Activated naive CD8-positive, alpha-beta T cell treated with anti-CD3 and anti-CD28 coated beads, Interleukin-2, amount 50 U/mL, for 24 hours (primary cell): ENCODE data around the gene FBXO17.

Experiments used
- ATAC-seq: fragments of 150-1000 bp; cut with Tn5 transposase; one replicate; pipeline ENCODE4 v1.10.0; 2021
- DNase-seq: peaks from one replicate; pipeline ENCODE4 v3.0.0; 2021
- H3K27ac Mint-ChIP-seq: one replicate; pipeline ENCODE4 v1.8.0; 2021; ENCODE audit warnings: mild to moderate bottlenecking, mixed read lengths
- H3K27me3 Mint-ChIP-seq: one replicate; pipeline ENCODE4 v1.8.0; 2021; ENCODE audit warnings: mixed read lengths
- H3K36me3 Mint-ChIP-seq: one replicate; pipeline ENCODE4 v1.8.0; 2021; ENCODE audit warnings: low read depth, mixed read lengths
- H3K4me1 Mint-ChIP-seq: one replicate; pipeline ENCODE4 v1.8.0; 2021; ENCODE audit warnings: mixed read lengths
- H3K4me3 Mint-ChIP-seq: one replicate; pipeline ENCODE4 v1.8.0; 2021; ENCODE audit warnings: mild to moderate bottlenecking, moderate library complexity, mixed read lengths
- H3K9me3 Mint-ChIP-seq: one replicate; pipeline ENCODE4 v1.8.0; 2021; ENCODE audit warnings: mixed read lengths

The FBXO17 gene

DNA sequence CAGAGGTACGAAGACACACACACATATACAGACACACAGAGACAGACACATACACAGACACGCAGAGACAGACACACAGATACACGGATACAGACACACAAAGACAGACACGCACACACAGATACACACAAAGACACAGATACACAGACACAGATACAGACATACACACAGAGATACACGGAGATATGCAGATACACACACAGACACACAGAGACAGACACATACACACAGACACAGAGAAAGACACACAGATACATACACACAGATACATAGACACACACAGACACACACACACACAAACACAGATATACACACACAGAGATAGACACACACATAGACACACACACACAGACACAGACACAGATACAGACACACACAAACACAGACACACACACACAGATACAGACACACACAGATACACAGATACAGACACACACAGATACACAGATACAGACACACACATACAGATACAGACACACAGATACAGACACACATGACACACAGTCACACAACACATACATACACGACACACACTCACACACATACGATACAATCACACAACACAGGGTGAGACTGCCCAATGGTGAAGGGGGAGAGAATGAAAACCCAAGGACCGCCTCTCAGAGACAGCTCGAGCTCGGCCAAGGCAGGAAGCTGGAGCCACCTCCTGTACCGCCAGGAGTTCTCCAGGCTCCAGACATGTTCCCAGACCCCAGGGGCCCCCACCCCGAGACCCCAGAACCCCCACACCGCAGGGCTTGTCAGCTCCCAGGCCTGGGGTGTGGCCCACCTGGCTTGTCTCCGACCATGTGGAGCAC is 54.7 kb downstream of the FBXO17 start:
- Mint-ChIP-seq H3K9me3 (no peaks in the 10 kb centered on the region), H3K4me3 (no peak overlapping the region), H3K36me3 (peaks cover 23% of the 10 kb centered on the region), H3K27me3 (no peaks in the 10 kb centered on the region), H3K4me1 (no peaks in the 10 kb centered on the region), H3K27ac (no peak overlapping the region)
- peak; percentile 8 for ATAC-seq
- DNase-seq = no peak

DNA sequence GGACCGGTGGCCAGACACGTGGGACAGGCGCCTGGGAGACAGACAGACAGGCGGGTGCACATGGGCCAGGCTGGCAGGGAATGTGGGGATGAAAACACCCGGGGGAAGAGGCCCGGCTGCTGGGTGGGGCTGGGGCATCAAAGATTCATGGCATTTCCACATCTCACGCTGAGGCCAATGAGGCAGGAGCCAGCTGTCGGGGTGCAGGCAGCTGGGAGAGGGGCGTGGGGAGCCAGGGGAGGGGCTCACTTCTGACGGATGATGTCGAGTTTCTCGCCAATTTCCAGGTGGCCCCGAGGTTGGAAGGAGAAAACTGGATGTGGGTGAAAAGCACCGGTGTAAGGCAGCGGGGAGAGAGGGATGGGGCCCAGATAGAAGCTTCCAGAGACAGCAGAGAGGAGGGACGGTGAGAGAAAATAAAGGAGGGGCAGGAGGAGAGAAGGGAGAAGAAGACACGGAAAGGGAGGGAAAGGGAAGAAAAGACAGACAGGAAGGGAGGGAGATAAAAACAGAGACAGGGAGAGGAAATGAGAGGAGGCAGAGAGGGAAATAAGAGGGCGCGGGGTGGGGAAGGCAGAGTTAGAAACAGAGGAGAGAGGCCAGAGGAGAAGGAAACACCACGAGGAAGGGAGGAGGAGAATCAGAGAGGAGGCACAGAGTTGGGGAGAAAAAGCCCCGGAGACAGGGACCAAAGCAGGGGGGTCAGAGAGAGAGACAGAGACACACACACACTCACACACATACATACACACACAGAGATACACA is 55.5 kb downstream of the FBXO17 start:
- Mint-ChIP-seq H3K27me3 (no peaks in the 10 kb centered on the region), H3K27ac (no peak overlapping the region), H3K4me1 (no peaks in the 10 kb centered on the region), H3K36me3 (peaks cover 18% of the 10 kb centered on the region), H3K4me3 (no peak overlapping the region), H3K9me3 (no peaks in the 10 kb centered on the region)
- no peak for DNase-seq
- no peak for ATAC-seq

DNA sequence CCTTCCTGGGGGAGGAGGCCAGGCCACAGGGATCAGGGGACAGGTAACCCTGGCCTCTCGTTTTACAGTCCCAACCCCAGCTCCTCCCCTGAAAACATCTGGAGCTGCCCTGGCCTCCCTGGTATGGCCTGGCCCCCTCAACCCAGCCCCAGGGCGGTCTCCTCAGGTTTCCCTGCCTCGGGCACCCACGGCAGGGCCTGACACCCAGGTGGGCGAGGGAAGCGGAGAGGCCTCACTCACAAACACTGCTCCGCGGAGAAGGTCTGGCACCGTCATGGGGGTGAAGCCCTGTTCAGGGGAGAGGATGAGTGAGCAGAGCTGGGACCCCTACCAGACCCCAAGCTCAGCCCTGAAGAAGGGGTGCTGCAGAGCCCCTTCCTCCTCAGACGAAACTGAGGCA is 57.0 kb downstream of the FBXO17 start:
- Mint-ChIP-seq H3K4me1 (peaks cover 2% of the 10 kb centered on the region), H3K9me3 (no peaks in the 10 kb centered on the region), H3K4me3 (no peak overlapping the region), H3K36me3 (peaks cover 12% of the 10 kb centered on the region), H3K27me3 (no peaks in the 10 kb centered on the region), H3K27ac (no peak overlapping the region)
- DNase-seq = no peak
- ATAC-seq = no peak

DNA sequence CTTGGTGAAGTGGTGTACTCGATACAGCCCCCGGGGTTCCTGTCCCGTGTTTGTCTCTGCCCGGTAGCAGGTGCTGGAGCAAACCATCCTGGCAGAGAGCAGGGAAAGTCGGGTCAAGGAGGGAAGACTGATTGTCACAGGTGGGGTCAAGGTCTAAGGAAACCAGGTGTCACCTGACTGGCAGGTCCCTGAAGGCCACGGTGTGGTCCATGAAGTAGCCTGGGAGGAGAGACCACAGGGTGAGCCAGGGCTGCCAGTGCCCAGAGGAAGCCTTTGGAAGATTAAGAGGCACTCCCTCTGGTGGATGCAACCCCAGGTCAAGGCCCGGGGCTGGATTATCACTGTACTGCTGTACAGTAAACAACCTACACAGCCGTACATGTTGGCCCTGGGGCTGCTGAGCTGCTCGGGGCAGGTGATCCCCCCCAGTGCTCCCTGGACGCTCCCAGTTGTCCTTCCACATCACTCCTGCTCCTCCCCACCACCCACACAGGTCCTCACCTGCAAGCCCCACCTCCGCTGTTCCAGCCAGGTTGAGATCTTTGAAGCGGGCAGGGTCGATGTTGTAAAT is 57.5 kb downstream of the FBXO17 start:
- Mint-ChIP-seq H3K9me3 (no peaks in the 10 kb centered on the region), H3K27me3 (no peaks in the 10 kb centered on the region), H3K27ac (no peak overlapping the region), H3K4me1 (peaks cover 4% of the 10 kb centered on the region), H3K36me3 (peaks cover 12% of the 10 kb centered on the region), H3K4me3 (no peak overlapping the region)
- DNase-seq = no peak
- ATAC-seq = no peak

DNA sequence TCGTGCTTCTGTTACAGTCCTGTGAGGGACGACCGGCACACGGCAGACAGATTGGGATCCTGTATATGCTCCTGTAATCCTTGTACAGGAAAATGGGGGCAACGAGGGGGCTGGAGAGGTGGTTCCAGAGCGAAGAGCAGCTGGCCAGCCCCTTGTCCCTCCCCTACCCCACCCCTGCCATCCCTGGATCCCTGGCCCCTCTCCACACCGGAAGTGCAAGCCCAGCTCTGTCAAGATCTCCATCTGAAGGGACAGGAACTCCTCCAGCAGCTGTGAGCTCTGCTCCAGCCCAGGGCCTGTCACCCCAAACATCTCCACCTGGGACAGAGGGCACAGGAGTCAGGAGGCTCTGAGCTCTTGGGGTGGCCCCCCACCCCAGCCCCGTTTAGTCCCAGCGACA is 58.0 kb downstream of the FBXO17 start:
- ATAC-seq (no peak), DNase-seq (no peak)
- no peak overlapping the region for H3K27ac Mint-ChIP-seq
- no peaks in the 10 kb centered on the region for H3K9me3 Mint-ChIP-seq
- peaks cover 11% of the 10 kb centered on the region for H3K36me3 Mint-ChIP-seq
- H3K27me3 Mint-ChIP-seq = no peaks in the 10 kb centered on the region
- H3K4me1 Mint-ChIP-seq = peaks cover 9% of the 10 kb centered on the region
- no peak overlapping the region for H3K4me3 Mint-ChIP-seq

DNA sequence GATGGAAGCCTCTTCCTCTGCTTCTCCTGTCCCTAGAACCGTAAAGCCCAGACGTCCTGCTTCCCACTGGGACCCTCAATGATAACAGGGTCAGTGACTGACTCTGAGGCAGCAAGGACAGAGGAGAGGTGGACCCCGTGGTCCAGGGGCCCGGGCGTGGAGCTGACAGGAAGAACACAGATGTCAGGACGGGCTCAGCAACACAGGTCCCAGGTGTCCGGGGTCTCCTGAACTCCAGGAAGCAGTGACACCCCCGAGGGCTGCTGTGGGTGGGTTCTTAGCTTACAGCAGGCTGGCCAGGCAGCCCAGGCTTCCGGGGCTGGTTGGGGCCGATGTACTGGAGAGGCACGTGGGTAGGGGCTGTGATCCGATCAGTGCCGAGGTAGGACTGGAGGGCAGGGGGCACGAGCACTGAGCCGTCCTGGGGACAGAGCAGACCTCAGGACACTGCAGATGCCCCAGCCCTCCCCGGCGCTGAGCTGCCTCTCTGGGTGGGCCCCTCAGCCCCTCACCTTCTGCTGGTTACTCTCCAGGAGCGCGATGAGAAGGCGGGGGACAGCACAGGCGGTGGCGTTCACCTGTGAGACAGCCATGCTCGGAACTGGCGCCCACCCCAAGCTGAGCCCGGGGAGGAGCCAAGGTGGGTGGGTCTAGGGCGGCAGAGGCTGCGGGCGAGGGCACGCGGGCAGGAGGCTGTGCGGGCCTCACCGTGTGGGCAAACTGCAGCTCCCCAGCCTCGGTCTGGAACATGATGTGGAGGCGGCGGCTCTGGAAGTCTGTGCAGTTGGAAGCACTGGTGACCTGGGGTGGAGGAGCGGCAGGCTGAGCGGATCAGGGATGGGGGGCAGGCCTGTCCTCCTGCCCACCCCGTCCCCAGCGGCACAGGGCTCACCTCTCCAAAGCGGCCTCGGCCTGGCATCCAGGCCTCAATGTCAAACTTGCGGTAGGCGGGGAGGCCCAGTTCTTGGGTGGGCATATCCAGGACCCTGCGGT is 59.9 kb downstream of the FBXO17 start:
- Mint-ChIP-seq H3K36me3 (no peaks in the 10 kb centered on the region), H3K4me3 (no peak overlapping the region), H3K9me3 (no peaks in the 10 kb centered on the region), H3K4me1 (peaks cover 11% of the 10 kb centered on the region), H3K27me3 (no peaks in the 10 kb centered on the region), H3K27ac (no peak overlapping the region)
- ATAC-seq = no peak
- DNase-seq = no peak

DNA sequence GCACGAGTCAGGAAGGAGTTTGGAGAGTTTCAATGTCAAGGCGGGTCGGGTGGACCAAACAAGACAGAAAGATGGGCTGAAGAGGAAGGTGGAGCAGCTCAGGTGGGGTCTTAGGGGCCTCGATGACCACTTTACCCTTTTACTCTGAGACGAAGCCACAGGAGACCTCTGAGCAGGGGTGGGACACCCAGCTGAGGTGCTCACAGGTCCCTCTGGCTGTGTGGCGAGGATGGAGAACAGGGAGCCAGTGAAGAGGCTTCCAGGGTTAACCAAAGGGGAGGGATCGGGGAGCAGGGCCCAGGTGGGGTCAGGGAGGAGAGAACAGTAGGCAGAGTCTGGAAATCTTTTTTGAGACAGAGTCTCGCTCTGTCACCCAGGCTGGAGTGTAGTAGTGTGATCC is 61.6 kb downstream of the FBXO17 start:
- Mint-ChIP-seq H3K4me3 (no peak overlapping the region), H3K27me3 (no peaks in the 10 kb centered on the region), H3K27ac (no peak overlapping the region), H3K4me1 (peaks cover 11% of the 10 kb centered on the region), H3K9me3 (no peaks in the 10 kb centered on the region), H3K36me3 (no peaks in the 10 kb centered on the region)
- DNase-seq = no peak
- ATAC-seq = no peak

DNA sequence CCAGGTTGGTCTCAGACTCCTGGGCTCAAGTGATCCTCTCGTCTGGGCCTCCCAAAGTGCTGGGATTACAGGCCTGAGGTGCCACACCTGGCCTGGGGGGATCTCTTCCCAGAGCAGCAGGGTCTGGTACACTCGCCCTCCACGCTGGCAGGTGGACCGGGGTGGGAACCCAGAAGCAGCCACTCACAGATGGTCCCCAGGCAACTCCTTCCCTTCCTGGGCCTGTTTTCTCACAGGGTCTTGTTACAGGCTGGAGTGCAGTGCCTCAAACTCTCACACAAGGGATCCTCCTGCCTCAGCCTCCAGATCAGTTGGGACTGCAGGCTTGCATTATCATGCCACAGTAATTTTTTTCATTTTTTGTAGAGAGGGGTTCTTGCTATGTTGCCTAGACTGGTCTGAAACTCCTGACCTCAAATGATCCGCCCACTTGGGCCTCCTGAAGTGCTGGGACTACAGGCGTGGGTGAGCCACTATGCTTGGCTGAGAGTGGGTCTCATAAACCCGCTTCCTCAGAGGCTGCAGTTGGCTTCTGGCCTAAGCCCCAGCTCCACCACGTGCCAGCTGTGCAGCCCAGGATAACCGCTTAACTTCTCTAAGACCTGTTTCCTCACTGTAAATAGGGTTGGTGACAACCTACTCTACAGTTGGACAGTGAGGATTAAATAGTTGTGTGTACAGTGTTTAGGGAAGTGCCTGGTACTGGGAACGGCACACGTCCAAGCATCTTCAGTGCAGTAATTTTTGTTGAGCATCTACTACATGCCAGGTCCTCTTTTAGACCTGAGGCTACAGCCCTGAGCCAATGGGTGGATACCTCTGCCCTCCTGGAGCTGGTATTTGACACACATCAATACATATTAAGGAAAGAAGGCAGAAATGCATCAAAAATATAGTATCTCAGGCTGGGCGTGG is 62.7 kb downstream of the FBXO17 start:
- ATAC-seq = peak; percentile 47
- peaks cover 2% of the 10 kb centered on the region for H3K36me3 Mint-ChIP-seq
- DNase-seq = no peak
- no peaks in the 10 kb centered on the region for H3K27me3 Mint-ChIP-seq
- H3K4me1 Mint-ChIP-seq = peaks cover 12% of the 10 kb centered on the region
- no peak overlapping the region for H3K4me3 Mint-ChIP-seq
- H3K9me3 Mint-ChIP-seq = no peaks in the 10 kb centered on the region
- peak overlapping the region; percentile 33 for H3K27ac Mint-ChIP-seq

DNA sequence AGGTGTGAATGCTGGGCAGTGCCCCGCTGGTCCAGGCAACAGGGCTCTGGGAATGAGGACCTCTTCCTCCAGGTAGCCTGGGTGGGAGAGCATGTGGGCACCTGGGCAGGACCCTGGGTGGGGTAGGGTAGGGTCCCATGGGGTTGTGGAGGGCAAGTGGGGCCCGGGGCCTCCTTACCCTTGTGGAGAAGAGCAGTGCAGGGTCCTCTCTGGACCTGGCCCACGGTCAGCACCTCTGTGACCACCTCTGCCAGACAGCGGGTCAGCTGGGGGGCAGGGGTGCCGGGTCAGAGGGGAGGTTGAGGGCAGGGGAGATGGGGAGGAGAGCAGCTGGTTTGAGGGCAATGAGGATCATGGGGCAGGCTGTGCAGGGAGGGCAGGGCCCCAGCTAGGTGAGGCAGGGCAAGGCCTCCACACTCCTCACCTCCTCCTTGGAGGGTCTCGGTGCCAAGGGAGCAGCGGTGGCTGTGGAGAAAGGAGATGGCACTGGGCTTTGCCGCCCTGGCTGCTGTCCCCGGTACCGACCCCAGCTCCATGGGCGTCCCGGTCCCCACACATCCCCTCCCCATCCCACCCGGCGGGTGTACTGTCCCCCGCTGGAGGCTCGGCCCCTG is 64.0 kb downstream of the FBXO17 start:
- Mint-ChIP-seq H3K4me3 (no peak overlapping the region), H3K36me3 (peaks cover 9% of the 10 kb centered on the region), H3K9me3 (no peaks in the 10 kb centered on the region), H3K27ac (no peak overlapping the region), H3K27me3 (no peaks in the 10 kb centered on the region), H3K4me1 (peaks cover 14% of the 10 kb centered on the region)
- ATAC-seq (no peak), DNase-seq (no peak)

DNA sequence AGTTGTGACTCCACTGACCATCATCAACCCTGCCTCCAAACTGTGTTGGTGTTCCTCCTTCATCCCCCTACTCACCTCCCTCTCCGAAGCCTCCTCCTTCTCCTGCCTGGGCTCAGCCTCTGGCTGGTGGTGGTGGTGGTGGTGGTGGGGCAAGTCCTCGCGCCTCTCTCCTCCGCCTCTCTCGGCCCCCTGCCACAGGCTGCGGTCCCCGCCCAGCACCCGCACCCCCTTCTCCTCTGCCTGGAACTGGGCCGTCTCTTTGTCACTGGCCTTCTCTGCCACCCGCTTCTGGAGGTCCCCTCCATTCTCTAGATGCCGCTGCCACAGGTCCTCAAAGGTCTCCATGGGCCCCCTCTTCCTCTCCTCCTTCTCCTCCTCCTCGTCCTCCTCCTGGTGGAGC is 65.1 kb downstream of the FBXO17 start:
- no peak overlapping the region for H3K27ac Mint-ChIP-seq
- no peak for DNase-seq
- H3K4me3 Mint-ChIP-seq = no peak overlapping the region
- H3K27me3 Mint-ChIP-seq = no peaks in the 10 kb centered on the region
- ATAC-seq = no peak
- H3K4me1 Mint-ChIP-seq = peaks cover 14% of the 10 kb centered on the region
- H3K36me3 Mint-ChIP-seq = peaks cover 12% of the 10 kb centered on the region
- no peaks in the 10 kb centered on the region for H3K9me3 Mint-ChIP-seq

DNA sequence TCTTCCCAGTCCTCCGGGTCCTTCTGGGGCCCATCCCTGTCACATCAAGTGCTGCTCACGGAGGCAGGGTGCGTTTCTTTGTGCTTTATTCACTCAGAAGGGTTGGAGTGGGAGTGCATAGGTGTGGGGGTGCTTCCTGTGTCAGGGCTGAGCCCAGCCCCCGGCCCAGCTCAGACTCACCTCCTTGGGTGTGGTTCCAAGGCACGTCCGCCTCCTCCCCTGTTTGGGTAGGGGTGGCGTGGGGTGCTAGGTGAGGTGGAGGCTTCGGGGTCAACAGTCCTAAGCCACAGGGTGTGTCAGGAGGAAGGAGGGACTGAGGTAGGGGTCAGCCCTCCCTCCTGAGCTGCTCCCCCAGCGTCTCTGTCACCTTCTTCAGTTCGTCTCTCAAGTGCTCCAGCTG is 66.6 kb downstream of the FBXO17 start:
- Mint-ChIP-seq H3K4me3 (no peak overlapping the region), H3K4me1 (peaks cover 21% of the 10 kb centered on the region), H3K27me3 (no peaks in the 10 kb centered on the region), H3K9me3 (no peaks in the 10 kb centered on the region), H3K27ac (no peak overlapping the region), H3K36me3 (peaks cover 23% of the 10 kb centered on the region)
- ATAC-seq = no peak
- DNase-seq = no peak

DNA sequence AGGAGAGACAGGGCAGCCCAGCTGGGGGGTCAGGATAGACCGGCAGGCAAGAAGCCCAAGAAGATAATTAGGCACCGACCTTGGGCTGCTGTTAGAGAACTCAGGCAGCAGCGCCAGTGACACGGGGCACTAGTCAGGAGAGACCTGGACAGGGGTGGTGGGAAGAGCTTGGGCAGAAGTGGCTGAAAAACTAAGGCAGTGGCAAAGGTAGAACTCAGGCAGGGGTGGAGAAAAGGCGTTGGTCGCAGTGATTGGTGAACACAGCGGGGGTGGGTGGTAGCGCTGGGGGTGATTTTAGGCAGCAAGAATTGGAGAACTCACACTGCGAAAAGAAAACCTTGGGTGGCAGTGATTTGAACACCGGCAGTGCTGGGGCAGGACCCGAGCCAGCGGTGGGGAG is 67.9 kb downstream of the FBXO17 start:
- no peaks in the 10 kb centered on the region for H3K27me3 Mint-ChIP-seq
- H3K27ac Mint-ChIP-seq = no peak overlapping the region
- H3K36me3 Mint-ChIP-seq = peaks cover 26% of the 10 kb centered on the region
- H3K4me3 Mint-ChIP-seq = no peak overlapping the region
- ATAC-seq = no peak
- DNase-seq = no peak
- no peaks in the 10 kb centered on the region for H3K9me3 Mint-ChIP-seq
- peaks cover 17% of the 10 kb centered on the region for H3K4me1 Mint-ChIP-seq

DNA sequence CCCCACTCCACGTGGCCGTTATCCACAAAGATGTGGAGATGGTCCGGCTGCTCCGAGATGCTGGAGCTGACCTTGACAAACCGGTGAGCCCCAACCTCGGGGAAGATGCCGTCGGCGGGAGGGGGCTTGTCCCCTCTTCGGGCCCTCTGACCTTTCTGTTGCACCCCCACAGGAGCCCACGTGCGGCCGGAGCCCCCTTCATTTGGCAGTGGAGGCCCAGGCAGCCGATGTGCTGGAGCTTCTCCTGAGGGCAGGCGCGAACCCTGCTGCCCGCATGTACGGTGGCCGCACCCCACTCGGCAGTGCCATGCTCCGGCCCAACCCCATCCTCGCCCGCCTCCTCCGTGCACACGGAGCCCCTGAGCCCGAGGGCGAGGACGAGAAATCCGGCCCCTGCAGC is 68.3 kb downstream of the FBXO17 start:
- no peak for ATAC-seq
- no peak for DNase-seq
- H3K27ac Mint-ChIP-seq = no peak overlapping the region
- H3K4me1 Mint-ChIP-seq = peaks cover 15% of the 10 kb centered on the region
- H3K36me3 Mint-ChIP-seq = peaks cover 27% of the 10 kb centered on the region
- H3K9me3 Mint-ChIP-seq = no peaks in the 10 kb centered on the region
- no peak overlapping the region for H3K4me3 Mint-ChIP-seq
- H3K27me3 Mint-ChIP-seq = no peaks in the 10 kb centered on the region
